Retinal pigment epithelial cell (primary cell): ENCODE measurements around the gene MET.

Experiments
- DNase-seq: peaks from one replicate; pipeline ENCODE4 v3.0.0-alpha.2; 2010; ENCODE audit warnings: low read depth
- H3K4me3 ChIP-seq: 2 replicates; pipeline ENCODE4 v1.5.1; 2011; ENCODE audit warnings: mild to moderate bottlenecking, low read length, control low read depth, moderate library complexity
- TF ChIP-seq, protein P1 (sequence below): conservative IDR thresholded peaks from 2 replicates; pipeline ENCODE4 v1.5.1; 2011; ENCODE audit warnings: low read depth, low read length, control low read depth, inconsistent platforms

The MET gene

DNA sequence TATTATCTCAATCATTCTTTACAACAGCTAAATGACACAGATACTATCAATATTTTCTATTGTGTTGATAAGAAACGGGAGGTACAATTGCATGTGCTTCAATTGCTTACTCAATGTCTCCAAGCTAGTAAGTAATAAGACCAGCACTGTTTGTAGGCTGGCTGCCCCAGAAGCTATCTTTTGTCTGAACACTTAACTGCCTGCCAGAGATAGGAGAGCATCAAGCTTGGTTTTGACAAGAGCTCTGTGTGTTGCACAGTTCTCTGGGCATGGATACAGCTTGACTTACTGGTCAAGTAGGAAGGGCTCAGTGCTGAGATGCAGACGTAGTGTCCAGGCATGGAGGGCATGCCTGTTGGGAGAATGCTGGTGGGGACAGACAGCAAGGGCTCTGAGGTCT lies 164.1 kb downstream of the MET start:
- no peak overlapping the region for H3K4me3 ChIP-seq
- no peak for DNase-seq
- TF ChIP-seq, protein P1, sequence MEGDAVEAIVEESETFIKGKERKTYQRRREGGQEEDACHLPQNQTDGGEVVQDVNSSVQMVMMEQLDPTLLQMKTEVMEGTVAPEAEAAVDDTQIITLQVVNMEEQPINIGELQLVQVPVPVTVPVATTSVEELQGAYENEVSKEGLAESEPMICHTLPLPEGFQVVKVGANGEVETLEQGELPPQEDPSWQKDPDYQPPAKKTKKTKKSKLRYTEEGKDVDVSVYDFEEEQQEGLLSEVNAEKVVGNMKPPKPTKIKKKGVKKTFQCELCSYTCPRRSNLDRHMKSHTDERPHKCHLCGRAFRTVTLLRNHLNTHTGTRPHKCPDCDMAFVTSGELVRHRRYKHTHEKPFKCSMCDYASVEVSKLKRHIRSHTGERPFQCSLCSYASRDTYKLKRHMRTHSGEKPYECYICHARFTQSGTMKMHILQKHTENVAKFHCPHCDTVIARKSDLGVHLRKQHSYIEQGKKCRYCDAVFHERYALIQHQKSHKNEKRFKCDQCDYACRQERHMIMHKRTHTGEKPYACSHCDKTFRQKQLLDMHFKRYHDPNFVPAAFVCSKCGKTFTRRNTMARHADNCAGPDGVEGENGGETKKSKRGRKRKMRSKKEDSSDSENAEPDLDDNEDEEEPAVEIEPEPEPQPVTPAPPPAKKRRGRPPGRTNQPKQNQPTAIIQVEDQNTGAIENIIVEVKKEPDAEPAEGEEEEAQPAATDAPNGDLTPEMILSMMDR, result no peak

DNA sequence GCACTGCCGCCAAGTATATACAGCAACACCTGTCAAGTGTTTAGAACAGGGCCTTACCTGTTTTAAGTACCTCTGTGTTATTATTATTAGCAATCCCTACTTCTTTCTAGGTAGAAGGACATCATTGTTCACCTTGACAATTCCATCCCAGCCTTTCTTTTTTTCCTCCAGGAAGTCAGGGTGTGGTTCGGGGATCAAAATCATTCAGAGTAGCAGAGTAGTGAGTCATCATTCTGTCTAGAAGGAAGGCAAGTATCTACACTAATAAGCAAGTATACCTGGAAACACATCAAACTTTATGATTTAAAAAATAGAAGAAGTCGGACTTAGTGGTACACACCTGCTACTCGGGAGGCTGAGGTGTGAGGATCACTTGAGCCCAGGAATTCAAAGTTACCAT lies 164.9 kb downstream of the MET start:
- DNase-seq, result no peak
- H3K4me3 ChIP-seq, result no peak overlapping the region
- TF ChIP-seq, protein P1, result no peak

DNA sequence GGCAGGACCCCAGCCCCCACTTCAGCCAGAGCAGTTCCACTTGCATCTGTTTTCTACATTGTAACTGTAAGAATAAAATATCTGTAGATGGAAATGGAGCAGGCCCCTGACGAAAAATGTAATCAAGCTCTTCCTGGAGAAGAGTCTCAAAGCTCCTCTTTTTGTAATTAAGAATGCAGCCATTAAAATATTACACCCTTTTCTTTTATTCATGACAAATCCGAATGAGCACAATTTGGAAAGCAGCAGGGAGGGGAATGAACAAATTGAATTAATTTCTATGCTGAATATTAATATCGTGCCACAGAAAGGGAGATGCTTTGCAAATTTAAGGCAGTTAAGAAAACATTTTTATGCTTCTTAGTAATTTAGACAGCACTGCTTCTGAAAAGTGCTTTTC lies 165.6 kb downstream of the MET start:
- TF ChIP-seq, protein P1, result no peak
- no peak for DNase-seq
- H3K4me3 ChIP-seq, result no peak overlapping the region

DNA sequence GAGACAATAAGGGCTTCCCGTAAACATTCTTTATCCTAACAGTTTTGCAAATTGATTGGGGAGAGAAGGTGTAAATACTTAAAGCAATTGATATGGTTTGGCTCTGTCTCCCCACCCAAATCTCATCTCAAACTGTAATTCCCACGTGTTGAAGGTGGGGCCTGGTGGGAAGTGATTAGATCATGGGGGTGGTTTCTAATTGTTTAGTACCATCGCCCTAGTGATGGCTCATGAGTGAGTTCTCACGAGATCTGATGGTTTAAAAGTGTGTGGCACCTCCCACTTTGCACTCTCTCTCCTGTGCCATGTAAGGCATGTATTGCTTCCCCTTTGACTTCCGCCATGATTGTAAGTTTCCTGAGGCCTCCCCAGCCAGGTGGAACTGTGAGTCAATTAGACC lies 168.3 kb downstream of the MET start:
- TF ChIP-seq, protein P1, result no peak
- no peak for DNase-seq
- no peak overlapping the region for H3K4me3 ChIP-seq

DNA sequence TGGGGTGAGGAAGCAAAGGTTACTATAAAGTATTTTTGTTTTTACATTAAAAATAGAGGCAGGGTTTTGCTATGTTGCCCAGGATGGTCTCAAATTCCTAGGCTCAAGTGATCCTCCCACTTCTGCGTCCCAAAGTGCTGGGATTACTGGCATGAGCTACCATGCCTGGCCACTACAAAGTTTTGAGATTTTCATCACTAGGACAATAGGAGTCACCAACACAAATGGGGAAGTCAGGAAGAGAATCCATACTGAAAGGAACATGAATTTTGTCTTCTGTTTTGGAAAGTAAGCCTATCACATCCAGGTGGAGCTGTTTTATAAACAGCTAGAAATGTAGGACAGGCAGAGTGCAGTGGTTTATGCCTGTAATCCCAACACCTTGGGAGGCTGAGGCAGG lies 170.4 kb downstream of the MET start:
- H3K4me3 ChIP-seq, result no peak overlapping the region
- TF ChIP-seq, protein P1, result no peak
- no peak for DNase-seq

DNA sequence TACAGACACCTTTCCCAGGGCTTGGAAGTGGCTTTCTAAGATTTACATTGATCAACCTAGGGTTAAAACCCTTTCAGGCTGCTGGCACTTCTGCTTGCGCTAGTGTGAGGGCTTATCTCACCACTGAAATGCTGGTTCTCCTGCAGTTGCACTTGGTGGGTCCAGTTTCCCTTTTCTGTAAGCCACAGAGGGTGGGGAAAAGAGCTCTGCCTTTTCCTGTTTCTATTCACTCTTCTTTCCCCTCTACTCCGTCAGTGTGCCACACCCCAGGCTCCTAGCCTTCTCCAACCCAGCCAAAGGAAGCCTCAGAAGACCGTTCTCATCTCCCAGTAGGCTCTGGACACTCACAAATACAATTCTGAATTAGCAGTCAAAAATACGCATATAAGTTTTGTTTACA lies 171.4 kb downstream of the MET start:
- DNase-seq, result no peak
- TF ChIP-seq, protein P1, result no peak
- H3K4me3 ChIP-seq, result no peak overlapping the region
